Stimulated activated naive CD4-positive, alpha-beta T cell treated with Interleukin-2 at 50 U/mL for 16 hours (primary cell): ENCODE data around the gene FHDC1.

Experiments
- DNase-seq: peaks from one replicate; lab custom pipeline; 2025; lab: John Stamatoyannopoulos, UW

Gene FHDC1

GRCh38 chr4:152959080-152959479, 23.0 kb downstream of the FHDC1 start:
- DNase-seq = no peak

- DNase-seq = no peak
Measured at GRCh38 chr4:152960082-152960481, 24.0 kb downstream of the FHDC1 start.

- no peak for DNase-seq
Measured at GRCh38 chr4:152961014-152961772, 25.1 kb downstream of the FHDC1 start.

- no peak for DNase-seq
Measured at GRCh38 chr4:152961773-152962115, 25.6 kb downstream of the FHDC1 start.

- no peak for DNase-seq
Measured at GRCh38 chr4:152962150-152962549, 26.0 kb downstream of the FHDC1 start.

- no peak for DNase-seq
Measured at GRCh38 chr4:152964335-152964734, 28.2 kb downstream of the FHDC1 start.

- no peak for DNase-seq
Measured at GRCh38 chr4:152965611-152966010, 29.5 kb downstream of the FHDC1 start.

GRCh38 chr4:152967907-152968306, 31.8 kb downstream of the FHDC1 start:
- no peak for DNase-seq

- DNase-seq = no peak
Measured at GRCh38 chr4:152968806-152969394, 32.8 kb downstream of the FHDC1 start.

- DNase-seq = no peak
Measured at GRCh38 chr4:152970102-152970820, 34.1 kb downstream of the FHDC1 start.

GRCh38 chr4:152971053-152971452, 34.9 kb downstream of the FHDC1 start:
- DNase-seq = no peak

GRCh38 chr4:152972821-152973628, 36.9 kb downstream of the FHDC1 start:
- DNase-seq = no peak

GRCh38 chr4:152973629-152974467, 37.7 kb downstream of the FHDC1 start:
- no peak for DNase-seq

GRCh38 chr4:152974468-152975379, 38.6 kb downstream of the FHDC1 start:
- no peak for DNase-seq

- no peak for DNase-seq
Measured at GRCh38 chr4:152975380-152976211, 39.5 kb downstream of the FHDC1 start.

- DNase-seq = no peak
Measured at GRCh38 chr4:152976212-152976761, 40.2 kb downstream of the FHDC1 start.

- DNase-seq = no peak
Measured at GRCh38 chr4:152979731-152980330, 43.7 kb downstream of the FHDC1 start.

GRCh38 chr4:152981278-152981677, 45.2 kb downstream of the FHDC1 start:
- no peak for DNase-seq

GRCh38 chr4:152981842-152982241, 45.7 kb downstream of the FHDC1 start:
- DNase-seq = no peak
